GM20000 (cell line): ENCODE results near the gene MGA.
"Not testable (repeated sequence)": the region's sequence is repeated elsewhere in the genome, so short reads cannot be mapped to it uniquely, and the experiment has no call there.

Experiments
- DNase-seq: peaks from one replicate; pipeline ENCODE4 v3.0.0; 2012; ENCODE audit warnings: low spot score
- TF ChIP-seq, protein P1 (sequence below): IDR thresholded peaks from 2 replicates; pipeline ENCODE4 v1.5.1; 2012; ENCODE audit warnings: mild to moderate bottlenecking, control low read depth; ENCODE audit errors: extremely low read depth, missing control alignments

MGA gene

DNA sequence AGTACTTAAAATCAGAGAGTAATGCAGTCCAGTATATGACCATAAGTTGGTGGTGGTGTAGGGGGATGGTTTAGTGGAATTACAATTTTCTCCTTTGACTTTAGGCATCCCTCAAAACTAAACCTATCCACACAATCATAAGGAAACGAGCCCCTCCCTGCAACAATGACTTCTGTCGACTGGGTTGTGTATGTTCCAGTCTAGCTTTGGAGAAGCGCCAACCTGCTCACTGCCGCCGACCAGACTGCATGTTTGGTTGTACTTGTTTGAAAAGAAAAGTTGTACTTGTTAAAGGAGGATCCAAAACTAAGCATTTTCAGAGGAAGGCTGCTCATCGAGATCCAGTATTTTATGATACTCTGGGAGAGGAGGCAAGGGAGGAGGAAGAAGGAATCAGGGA, 52.8 kb downstream of the MGA start:
- no peak for DNase-seq
- TF ChIP-seq, protein P1, sequence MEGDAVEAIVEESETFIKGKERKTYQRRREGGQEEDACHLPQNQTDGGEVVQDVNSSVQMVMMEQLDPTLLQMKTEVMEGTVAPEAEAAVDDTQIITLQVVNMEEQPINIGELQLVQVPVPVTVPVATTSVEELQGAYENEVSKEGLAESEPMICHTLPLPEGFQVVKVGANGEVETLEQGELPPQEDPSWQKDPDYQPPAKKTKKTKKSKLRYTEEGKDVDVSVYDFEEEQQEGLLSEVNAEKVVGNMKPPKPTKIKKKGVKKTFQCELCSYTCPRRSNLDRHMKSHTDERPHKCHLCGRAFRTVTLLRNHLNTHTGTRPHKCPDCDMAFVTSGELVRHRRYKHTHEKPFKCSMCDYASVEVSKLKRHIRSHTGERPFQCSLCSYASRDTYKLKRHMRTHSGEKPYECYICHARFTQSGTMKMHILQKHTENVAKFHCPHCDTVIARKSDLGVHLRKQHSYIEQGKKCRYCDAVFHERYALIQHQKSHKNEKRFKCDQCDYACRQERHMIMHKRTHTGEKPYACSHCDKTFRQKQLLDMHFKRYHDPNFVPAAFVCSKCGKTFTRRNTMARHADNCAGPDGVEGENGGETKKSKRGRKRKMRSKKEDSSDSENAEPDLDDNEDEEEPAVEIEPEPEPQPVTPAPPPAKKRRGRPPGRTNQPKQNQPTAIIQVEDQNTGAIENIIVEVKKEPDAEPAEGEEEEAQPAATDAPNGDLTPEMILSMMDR, result no peak

DNA sequence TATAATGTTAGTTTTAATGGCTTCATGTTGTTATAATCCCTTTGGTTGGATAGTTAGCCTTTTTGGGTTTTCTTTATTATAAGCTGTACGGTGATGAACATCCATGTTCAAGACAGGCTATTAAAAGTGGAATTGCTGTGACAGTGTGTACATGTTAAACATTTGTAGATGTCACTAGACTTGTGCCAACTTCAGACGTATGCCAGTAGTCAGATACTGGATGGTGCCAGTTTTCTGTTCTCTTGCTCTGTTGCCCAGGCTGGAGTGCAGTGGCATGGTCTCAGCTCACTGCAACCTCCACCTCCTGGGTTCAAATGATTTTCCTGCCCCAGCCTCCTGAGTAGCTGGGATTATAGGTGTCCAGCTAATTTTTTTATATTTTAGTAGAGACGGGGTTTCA, 54.1 kb downstream of the MGA start:
- DNase-seq, result no peak
- TF ChIP-seq, protein P1, result no peak

DNA sequence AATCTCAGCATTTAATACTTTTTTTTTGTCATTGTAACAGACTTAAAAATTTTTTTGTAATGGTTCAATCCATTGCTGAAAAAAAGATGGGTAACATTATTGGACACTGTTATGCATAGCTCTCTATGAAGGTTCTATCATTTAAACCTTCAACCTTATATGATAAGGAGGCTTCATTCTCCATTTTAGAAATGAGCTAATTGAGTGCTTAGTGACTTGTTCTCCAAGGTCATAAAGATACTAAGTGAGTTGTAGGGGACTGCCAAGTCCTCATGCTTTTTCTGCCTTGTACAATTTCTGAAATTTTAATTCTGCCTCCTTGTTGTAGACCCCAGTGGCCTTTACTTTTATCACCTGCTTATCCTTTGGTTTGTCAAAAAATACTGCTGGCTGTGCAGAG, 56.7 kb downstream of the MGA start:
- no peak for DNase-seq
- TF ChIP-seq, protein P1, result no peak

DNA sequence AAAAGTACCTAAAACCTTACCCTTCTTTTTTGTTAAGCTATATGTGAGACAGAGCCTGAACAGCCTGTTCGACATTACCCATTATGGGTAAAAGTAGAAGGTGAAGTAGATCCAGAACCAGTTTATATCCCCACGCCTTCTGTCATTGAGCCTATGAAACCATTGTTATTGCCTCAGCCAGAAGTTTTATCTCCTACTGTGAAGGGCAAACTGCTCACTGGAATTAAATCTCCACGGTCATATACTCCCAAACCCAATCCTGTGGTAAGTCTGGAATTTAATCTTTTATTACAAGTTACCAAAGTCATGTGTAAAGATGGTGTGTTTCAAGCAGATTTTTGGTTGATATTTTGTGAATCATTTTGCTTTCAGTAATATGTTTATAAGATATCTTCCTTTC, 66.9 kb downstream of the MGA start:
- TF ChIP-seq, protein P1, result no peak
- DNase-seq, result no peak

DNA sequence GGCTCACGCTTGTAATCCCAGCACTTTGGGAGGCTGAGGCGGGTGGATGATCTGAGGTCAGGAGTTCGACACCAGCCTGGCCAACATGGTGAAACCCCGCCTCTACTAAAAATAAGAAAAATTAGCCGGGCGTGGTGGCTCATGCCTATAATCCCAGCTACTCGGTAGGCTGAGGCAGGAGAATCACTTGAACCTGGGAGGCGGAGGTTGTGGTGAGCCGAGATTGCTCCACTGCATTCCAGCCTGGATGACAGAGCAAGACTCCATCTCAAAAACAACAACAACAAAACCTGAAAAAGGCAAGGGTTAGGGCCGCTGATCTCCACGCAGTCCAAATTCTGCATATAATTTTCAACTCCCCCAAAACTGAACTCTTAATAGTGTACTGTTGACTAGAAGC, 67.9 kb downstream of the MGA start:
- not testable (repeated sequence) for DNase-seq

DNA sequence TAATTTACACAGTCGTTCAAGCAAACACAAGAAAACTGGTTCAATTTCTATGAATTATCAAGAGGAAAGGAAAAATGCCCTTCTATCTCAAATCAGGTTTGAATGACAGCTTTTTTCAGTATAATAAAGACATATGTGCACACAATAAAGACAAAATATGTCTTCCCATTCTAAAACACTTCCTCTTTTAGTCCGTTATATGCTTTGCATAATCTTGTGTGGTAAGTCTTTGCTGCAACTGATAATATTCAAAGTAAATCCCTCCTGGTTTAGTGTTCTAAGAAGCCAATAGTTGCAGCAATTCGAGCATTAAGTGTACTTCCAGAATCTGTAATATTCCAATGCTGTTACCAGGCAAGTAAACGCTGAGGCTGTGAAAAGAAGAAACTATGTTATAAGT, 70.3 kb downstream of the MGA start:
- TF ChIP-seq, protein P1, result no peak
- peak; percentile 10 for DNase-seq

DNA sequence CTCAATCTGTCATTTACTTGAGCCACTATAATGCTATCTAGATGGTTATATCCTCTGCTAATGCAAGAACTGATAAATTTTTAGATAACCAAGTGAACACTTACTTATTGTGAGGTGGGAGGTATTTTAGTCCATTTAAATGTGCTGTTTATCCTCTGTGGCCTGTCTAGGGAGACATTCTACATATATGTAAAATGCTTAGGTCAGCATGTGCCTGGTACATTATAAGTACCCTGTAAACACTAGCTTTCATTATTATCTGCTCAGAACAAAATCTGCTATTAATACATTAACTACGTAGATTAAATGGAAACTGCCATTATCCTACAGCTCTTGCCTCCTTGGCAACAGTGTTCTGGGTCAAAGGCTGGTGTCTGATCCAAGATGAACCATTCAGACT, 72.3 kb downstream of the MGA start:
- TF ChIP-seq, protein P1, result no peak
- no peak for DNase-seq

DNA sequence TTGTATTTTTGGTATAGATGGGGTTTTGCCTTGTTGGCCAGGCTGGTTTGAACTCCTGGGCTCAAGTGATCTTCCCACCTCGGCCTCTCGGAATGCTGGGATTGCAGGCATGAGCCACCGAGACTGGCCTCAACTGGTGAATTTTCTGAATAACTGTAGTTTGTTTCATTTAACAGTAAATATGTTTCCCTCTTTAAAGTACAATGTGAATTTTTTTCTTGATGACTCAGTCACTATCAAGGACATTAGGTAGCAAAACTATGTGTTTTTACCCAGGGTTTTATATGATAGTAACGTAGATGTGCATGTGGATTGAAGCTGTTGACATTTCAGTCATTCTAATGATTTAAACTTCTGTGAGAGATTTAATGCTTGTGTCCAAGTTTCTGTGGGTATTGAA, 73.9 kb downstream of the MGA start:
- TF ChIP-seq, protein P1, result no peak
- no peak for DNase-seq
